Mucosa of descending colon (tissue), 3 donors: ENCODE data around the gene HCFC1. TPM values are rescaled to one million over a fixed set of nuclear protein-coding genes. Genes with fewer than 3 reads are reported as not detected.

Experiments
- ATAC-seq: fragments of 200-7000 bp; cut with Tn5 transposase; one replicate; pipeline ENCODE4 v1.9.1; 2020; ENCODE audit warnings: mild to moderate bottlenecking, moderate library complexity
- DNase-seq, 3 donors: peaks; one replicate each; pipeline ENCODE4 v3.0.0-alpha.2; 2020
- H3K36me3 ChIP-seq: fragments of 200-600 bp; one replicate; pipeline ENCODE4 v1.8.0; 2021; ENCODE audit warnings: low read depth, mild to moderate bottlenecking
- H3K4me1 ChIP-seq: fragments of 200-600 bp; one replicate; pipeline ENCODE4 v1.8.0; 2021; ENCODE audit warnings: low read depth, mild to moderate bottlenecking
- H3K4me3 ChIP-seq: fragments of 200-600 bp; one replicate; pipeline ENCODE4 v1.8.0; 2021; ENCODE audit warnings: mild to moderate bottlenecking
- H3K9me3 ChIP-seq: fragments of 200-600 bp; one replicate; pipeline ENCODE4 v1.8.0; 2021; ENCODE audit warnings: mild to moderate bottlenecking
- CTCF ChIP-seq: fragments of 200-600 bp; IDR thresholded peaks from one replicate; pipeline ENCODE4 v1.8.0; 2022; ENCODE audit warnings: antibody characterized with exemption, mild to moderate bottlenecking
- intact Hi-C, 2 donors: fragments of 100-400 bp; cut with DNase I in 1 of 2; cut with micrococcal nuclease in 1 of 2; formaldehyde crosslinking; loops; one replicate each; pipeline versions ENCODE4 v1.11.0 to v1.11.1; 2022; cut with DNase I, micrococcal nuclease
- total RNA-seq, 3 donors: library from RNA; stranded (reverse); fragmentation: NEBNext Ultra II Directional in 2 of 3; extraction: Animal tissue kit (Norgen Biotek cat#: 25700) in 2 of 3; gene quantifications; one replicate each; pipeline versions ENCODE4 v1.2.1 to v1.2.4, GENCODE V29; 2021 to 2023
- donor health status: DM: no; HTN: no; CAD: no; lungs with moderate emphysema.
- donor health status: DM: no; HTN: no; CAD: no.
- donor health status: DM: no; HTN: yes; CAD: no.

The HCFC1 gene
- total RNA-seq, 3 donors from 2014 or later, result 36.3 to 56.5 (median 48.2) TPM

- Histone ChIP-seq H3K9me3 (no peaks in the 10 kb centered on the region), H3K4me1 (no peaks in the 10 kb centered on the region), H3K36me3 (no peaks in the 10 kb centered on the region), H3K4me3 (no peak overlapping the region)
- intact Hi-C loops, result no loop called here
- no peak for DNase-seq
- TF ChIP-seq CTCF, result no peak
- ATAC-seq, result no peak
These were observed 40.0 kb upstream of the HCFC1 start for GRCh38 chrX:154011376-154012335.

- intact Hi-C loops, result no loop called here
- no peak for DNase-seq
- Histone ChIP-seq H3K4me1 (no peaks in the 10 kb centered on the region), H3K9me3 (no peaks in the 10 kb centered on the region), H3K4me3 (no peak overlapping the region), H3K36me3 (no peaks in the 10 kb centered on the region)
- TF ChIP-seq CTCF, result no peak
- no peak for ATAC-seq
These were observed 38.9 kb upstream of the HCFC1 start for GRCh38 chrX:154010330-154011087.

- no peak overlapping the region for H3K4me3 ChIP-seq
- DNase-seq (no peak), ATAC-seq (no peak)
- H3K36me3 ChIP-seq, result no peaks in the 10 kb centered on the region
- H3K4me1 ChIP-seq, result no peaks in the 10 kb centered on the region
- H3K9me3 ChIP-seq, result no peaks in the 10 kb centered on the region
- intact Hi-C loops, result no loop called here
- no peak for TF ChIP-seq CTCF
These were observed 36.9 kb upstream of the HCFC1 start for GRCh38 chrX:154008521-154008920.

GRCh38 chrX:154006947-154007346 lies 35.3 kb upstream of the HCFC1 start:
- ATAC-seq (no peak), DNase-seq (no peak)
- H3K9me3 ChIP-seq, result no peaks in the 10 kb centered on the region
- H3K4me3 ChIP-seq, result no peak overlapping the region
- H3K4me1 ChIP-seq, result no peaks in the 10 kb centered on the region
- no peak for TF ChIP-seq CTCF
- intact Hi-C loops, result no loop called here
- no peaks in the 10 kb centered on the region for H3K36me3 ChIP-seq

GRCh38 chrX:154004315-154004714 lies 32.7 kb upstream of the HCFC1 start:
- TF ChIP-seq CTCF, result no peak
- H3K9me3 ChIP-seq, result no peaks in the 10 kb centered on the region
- intact Hi-C loops, result no loop called here
- no peak for ATAC-seq
- no peaks in the 10 kb centered on the region for H3K36me3 ChIP-seq
- no peak for DNase-seq
- no peaks in the 10 kb centered on the region for H3K4me1 ChIP-seq
- no peak overlapping the region for H3K4me3 ChIP-seq
